ENCODE measurements around the gene VASN.
A peak's percentile ranks its signal among the peaks of the same experiment; 100 is the strongest.
"Not testable (repeated sequence)": the region's sequence is repeated elsewhere in the genome, so short reads cannot be mapped to it uniquely, and the experiment has no call there.

The VASN gene

DNA sequence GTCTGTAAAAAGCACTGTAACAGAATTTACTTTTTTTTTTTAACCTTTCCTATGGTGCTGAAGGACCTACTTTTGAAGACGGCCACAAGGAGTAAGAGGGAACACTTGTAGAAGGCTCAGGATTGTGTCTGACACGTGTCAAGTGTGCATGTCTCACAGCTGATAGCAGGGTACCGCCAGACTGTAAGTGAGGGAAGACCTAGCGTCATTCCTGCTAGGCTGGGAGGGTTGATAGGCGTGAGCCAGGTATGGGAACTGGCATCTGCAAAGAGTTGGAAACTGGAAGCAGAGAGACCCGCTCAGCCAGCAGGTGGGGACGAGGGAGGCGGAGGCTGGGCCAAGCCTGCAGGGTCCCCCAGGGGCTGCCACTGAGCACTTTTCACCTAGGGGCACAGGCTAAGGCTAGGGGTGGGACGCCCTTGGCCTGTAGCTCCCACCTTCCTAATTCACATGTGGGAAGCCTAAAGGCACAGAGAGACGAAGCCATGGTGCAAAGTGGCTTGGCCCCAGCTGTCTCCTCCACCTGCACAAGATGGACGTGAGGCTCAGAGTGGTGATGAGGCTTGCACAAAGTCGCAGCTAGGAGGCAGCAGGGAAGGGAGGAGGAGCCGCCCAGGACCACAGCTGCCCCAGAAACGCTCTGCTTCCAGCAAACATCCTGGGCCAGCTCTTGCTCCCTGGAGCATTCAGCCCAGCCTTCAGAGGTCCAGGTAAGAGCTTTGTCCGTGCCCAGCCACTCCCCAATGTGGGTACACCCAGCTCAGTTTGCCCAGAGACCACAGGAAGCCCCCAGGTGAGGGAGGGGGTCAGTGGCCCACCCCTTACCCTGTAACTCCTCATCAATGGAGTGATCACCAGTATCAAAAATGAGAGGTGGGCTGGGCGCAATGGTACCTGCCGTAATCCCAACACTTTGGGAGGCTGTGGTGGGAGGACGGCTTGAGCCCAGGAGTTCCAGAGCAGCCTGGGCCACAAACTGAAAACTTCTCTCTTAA, 18.9 kb downstream of the VASN start:
- Histone ChIP-seq H3K4me3 (no peak overlapping the region), H3K27ac (peak overlapping the region in 1 of 21 experiments; percentile 76)

DNA sequence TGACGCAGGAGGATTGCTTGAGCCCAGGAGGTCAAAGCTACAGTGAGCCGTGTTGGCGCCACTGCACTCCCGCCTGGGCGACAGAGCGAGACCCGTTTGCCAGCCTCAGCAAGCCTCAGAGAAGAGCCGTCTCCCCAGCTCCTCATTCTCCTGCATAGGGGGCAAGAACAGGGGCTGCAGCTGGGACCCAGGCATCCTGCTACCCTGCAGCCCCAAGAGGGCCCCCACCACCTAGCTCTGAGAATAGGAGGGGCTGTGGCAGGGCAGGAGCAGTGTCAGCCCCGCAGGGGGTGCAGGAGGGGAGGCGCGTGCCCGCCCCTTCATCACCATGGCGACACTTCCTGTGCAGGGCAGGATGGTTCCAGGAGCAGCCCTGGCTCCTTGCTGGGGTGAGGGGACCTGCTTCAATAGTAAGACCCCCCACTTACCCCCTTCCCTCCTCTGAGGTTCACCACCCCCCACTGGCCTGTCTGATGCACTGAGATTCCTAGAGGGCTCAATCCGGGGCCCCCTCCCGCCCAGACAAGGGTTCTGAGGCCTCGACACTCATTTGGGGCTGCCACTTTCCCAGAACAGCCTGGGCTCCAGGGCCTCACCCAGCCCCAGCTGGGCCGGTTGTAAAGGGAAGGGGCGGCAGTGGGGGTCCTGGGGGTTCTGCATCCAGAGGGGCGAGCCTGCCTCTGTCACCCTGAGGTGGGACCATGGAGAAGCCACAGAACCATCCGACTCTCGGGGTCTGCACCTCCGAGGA, 20.2 kb downstream of the VASN start:
- H3K4me3 ChIP-seq = no peak overlapping the region
- H3K27ac ChIP-seq = peak overlapping the region in 16 of 21 experiments; percentile 9 to 81 (median 56)

DNA sequence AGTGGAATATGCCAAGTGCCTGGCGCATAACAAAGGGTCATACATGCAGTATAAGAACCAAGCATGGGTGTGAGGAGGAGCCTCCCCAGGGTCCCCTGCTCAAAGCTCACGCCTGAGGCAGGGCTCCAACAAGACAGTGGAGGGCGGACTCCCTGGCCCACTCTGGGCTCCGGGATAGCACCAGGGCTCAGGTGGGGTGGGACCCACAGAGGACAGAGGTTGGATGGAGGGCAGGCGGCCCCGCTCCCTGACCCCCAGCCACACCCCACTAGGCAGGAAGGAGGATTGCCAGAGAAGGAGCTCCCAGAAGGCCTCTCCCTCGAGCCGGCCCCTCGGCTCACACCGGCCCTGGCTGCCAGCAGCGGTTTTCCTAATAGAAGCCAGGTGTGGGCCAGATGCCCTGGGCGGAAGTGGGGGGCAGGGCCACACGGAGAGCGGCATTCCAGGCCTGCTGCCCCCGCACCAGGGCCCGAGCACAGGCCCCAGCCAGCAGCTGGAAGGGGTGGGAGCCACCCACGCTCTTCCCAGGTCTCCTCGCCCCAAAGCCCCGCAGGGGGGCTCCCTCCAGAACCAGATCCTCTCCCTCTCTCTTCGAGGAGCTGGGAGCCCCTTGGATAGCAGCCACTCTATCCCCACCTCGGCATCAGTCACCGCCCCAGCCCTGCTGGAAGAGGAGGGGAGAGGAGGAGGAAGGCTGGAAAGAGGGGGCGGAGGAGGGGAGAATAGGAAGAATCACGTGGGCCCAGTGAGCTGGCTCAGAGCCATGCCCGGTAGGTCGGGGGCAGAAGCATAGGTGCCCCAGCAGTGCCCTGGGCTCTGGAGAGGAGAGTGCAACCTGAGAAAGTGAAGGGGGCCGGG, 21.0 kb downstream of the VASN start:
- Histone ChIP-seq H3K4me3 (no peak overlapping the region), H3K27ac (peak overlapping the region in 18 of 21 experiments; percentile 9 to 81 (median 58))

DNA sequence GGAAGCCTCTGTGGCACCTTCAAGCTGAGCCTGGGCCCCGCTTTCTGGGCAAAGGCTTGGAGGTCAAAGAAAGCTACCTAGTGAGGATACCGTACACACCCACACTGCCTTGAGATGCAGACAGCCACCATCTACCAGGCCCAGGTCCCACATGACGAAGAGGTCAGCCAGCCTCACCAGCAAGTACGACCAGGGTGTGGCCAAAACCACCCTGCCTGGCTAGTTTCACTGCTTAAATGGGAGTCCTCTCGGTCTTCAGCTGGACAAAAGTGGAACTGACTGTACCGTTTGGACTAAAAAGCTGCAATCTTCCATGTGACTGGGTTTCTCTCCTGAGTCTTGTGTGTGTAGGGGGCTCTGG, 21.6 kb downstream of the VASN start:
- H3K4me3 ChIP-seq = no peak overlapping the region
- H3K27ac ChIP-seq = peak overlapping the region in 16 of 21 experiments; percentile 9 to 81 (median 62)

DNA sequence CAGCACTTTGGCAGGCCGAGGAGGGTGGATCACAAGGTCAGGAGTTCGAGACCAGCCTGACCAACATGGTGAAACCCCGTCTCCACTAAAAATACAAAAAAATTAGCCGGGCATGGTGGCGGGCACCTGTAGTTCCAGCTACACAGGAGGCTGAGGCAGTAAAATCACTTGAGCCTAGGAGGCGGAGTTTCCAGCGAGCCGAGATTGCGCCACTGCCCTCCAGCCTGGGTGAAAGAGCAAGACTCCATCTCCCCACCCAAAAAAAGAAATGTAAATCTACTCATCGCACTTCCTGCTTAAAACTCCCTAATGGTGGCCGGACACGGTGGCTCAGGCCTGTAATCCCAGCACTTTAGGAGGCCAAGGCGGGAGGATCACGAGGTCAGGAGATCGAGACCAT, 22.2 kb downstream of the VASN start:
- peak overlapping the region in 5 of 21 experiments; percentile 9 to 81 (median 69) for H3K27ac ChIP-seq

DNA sequence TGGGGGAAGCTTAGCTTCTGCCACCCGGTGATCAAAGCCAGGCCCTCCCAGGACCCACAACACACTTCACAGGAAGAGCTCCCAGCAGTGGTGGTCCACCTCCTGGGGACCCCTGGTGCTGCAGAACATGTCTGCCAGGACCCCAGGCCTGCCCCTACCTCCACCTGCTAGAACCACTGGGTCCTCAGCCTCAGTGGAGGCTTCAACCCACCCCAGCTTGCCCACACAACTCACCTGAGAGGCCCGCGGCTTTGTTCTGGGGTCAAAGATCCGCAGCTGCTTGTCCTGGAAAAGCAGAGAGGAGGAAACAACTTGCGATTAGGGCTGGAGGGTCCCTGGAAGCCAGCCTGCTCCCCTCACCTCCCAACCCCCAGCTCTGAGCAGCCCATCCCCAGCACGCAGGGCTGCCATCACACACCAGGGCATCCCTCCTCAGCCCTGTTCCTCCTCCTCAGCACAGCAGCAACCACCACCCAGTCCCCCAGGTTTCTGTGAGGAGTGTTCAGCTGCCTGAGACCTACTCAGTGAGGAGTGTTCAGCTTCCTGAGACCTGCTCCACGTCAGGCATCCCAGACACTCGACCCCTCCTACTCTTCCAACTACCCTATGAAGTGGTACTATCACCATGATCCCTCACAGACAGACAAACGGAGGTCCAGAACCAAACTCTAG, 23.5 kb downstream of the VASN start:
- no peak overlapping the region for H3K27ac ChIP-seq
- no peak overlapping the region for H3K4me3 ChIP-seq

More for the DNA sequence above, 22.2 kb downstream of the VASN start:
- H3K4me3 ChIP-seq = not testable (repeated sequence)

DNA sequence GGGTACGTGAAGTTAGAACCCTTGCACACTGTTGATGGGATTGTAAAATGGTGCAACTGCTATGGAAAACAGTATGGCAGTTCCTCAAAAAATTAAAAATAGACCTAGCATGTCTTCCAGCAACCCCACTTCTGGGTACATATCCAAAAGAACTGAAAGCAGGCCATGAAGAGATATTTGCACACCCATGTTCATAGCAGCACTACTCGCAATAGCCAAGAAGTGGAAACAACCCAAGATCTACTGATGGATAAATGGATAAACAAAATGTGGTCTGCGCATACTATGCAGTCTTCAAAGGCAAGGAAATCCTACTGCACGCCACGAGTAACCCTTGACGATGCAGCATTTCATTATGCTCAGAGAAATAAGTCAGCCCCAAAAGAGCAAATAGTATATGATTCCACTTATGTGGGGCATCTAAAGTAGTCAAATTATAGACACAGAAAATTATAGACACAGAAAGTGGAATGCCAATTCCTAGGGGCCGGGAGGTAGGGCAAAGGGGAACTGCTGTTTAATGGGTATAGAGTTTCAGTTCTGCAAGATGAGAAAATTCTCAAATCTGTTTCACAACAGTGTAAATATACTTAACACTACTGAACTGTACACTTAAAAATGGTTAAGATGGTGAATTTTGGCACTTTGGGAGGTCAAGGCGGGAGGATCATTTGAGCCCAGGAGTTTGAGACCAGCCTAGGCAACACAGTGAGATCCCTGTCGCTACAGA, 27.5 kb downstream of the VASN start:
- H3K27ac ChIP-seq = no peak overlapping the region
- no peak overlapping the region for H3K4me3 ChIP-seq

DNA sequence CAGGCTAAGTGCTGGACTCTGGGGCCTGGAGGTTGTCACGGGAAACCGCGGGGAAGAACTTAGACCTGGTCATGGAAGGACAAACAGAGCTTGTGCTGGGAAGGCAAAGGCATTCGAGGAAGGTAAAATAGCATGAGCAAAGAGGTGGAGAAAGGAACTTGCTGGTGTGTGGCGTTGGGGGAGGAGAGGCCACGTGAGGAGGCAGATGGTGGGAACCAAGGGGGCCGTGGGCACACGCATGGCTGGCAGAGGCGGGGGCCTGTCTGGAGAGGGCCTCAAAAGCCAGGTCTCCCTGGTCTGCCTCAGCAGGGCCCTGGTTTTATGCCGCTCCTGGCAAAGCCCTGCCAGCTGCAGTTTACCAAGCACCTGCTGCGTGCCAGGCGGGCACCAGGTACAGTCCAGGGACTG, 29.4 kb downstream of the VASN start:
- Histone ChIP-seq H3K27ac (no peak overlapping the region), H3K4me3 (no peak overlapping the region)

DNA sequence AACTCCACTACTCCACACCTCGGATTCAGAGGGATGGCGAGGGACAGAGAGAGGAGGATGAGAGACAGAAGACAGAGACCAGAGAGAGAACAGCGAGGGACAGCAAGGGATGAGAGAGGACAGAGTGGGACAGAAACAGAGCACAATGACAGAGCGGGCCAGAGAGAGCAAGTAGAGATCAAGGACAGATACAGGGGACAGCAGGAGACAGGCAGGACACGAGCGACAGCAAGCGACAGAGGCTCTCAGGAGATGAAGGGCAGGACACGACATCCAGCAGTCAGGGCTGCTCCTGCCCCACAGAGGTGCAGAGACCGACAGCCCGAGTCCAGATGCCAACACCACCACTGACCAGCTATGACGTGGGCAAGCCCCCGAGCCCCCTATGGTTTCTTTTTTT, 29.9 kb downstream of the VASN start:
- no peak overlapping the region for H3K27ac ChIP-seq
- H3K4me3 ChIP-seq = no peak overlapping the region

DNA sequence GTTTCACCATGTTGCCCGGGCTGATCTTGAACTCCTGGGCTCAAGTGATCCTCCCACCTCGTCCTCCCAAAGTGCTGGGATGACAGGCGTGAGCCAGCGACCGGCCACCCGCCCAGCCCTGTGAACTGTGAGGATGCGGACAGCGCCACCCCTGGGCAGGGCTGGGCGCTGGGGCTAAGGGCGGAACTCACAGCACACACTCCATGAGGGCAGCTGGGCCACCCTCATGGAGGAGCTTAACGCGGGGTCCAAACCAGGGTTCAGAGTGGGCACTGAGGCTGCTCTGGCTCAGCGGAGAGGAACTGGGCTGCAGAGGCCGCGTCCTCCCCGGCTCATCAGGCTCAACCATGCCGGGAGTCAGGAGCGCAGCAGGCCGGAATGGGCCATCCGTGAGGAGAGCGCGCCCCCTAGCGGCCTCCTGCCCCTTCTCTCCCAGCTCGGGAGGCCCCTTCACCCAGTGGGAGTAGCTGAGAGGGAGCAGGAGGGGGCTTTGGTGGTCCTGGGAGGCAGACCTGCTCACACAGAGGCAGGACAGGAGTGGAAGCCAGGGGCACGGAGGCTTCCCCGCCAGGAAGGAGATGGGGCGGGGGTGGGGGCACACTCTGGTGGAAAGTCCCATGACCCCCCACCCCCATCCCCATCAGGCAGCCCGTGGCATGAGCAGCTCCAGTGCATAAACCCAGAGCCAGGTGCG, 30.9 kb downstream of the VASN start:
- H3K27ac ChIP-seq = no peak overlapping the region
- H3K4me3 ChIP-seq = no peak overlapping the region

DNA sequence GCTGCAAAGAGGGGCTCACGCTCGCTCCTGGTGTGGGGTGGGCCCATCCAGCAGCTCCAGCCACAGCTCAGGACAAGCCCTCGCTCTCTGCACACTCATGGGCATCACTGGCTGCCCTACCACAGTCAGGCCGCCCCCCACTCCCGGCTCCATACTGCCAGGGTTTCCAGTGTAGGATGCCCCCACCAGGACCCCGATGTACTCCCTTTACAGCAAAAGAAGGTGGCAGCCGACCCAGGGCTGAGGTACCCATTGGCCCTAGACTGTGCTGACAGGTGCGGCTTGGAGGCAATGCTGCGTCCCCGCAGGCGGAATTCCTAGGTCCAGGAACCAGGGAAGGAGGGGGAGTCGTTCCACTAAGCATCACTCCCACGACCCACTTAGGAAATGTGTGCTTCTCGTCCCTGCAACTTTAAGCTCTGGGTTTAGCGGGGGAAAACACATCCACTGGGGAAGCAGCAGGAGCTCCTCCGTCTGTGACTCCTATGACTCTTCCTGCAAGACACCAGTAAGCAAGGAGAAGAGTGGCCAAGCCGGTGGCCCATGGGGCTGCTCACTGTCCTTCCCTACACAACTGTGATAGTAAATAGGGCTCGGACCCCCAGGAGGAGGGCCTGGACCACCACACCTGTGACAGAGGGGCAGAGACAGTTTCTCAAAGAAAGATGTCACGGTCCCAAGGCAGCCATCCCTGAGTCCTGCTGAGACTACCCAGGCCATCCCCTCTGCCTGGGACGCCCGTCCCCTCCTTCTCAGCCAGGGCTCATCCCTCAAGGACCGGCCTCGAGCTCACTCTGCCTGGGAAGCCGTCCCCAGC, 31.7 kb downstream of the VASN start:
- H3K4me3 ChIP-seq = no peak overlapping the region
- no peak overlapping the region for H3K27ac ChIP-seq

DNA sequence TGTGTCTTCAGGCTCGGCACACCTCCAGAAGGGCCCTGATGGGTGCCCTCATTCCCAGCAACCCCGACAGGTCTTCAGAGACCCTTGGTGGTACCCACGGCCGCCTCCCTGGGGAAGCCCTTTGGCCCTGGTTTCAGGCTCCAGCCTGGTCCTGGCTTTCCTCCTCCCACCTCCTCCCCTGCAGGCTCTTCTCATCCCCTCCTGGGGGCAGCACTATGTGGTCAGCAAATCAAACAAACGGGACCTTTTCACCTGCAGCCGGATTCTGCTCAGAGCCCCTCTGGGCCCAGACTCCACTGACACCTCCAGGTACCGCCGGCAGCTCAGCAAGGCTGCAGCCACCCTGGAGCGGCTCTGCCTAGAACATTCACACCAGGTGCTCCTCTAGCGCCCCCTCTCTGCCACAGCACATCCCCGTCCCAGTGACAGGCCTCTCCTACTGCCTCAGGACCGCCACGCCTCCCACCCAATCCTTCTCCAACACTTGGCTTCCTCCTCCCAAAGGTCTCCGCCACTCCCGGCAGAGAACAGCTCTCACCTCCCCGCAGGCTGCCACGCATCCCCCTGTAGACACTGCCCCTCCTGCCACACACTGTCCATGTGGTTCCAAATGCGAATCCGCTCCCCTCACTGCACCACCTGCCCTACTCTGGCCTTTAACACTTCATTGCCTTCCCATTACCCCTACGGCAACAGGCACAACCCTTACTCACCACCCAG, 32.8 kb downstream of the VASN start:
- Histone ChIP-seq H3K27ac (no peak overlapping the region), H3K4me3 (no peak overlapping the region)

DNA sequence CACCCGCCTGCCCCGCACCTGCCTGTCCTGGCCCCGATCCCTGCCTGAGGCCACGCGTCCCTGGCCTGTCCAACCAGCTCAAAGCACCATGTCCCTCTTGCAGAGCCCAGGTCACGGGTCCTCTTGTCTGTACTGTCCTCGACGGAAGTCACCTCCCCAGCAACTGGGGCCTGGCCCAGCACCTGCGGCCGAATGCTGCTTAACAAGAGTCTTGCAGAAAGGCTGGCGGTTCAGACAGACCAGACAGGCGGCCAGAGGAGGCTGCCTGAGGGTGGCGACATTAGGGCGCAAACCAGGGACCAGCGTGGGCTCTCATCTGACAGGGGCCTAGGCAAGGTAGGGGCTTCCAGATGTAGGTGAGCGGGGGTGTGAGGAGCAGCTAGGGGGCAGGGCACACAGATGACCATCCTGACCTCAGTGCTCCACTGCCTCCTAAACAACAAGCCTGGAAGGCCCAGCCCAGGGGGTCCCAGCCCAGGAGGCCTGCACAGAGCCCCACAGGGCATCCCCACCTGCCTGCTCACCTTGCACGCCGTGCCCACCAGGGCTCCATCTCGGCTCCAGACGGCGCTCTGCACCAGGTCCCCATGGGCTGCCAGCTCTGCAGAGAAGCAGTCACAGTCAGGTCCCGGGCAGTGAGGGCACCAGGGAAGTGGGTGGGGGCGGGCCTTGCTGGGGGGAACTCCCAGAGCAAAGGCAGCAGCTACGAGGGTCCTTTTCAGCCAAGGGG, 33.5 kb downstream of the VASN start:
- H3K4me3 ChIP-seq = no peak overlapping the region
- H3K27ac ChIP-seq = no peak overlapping the region

DNA sequence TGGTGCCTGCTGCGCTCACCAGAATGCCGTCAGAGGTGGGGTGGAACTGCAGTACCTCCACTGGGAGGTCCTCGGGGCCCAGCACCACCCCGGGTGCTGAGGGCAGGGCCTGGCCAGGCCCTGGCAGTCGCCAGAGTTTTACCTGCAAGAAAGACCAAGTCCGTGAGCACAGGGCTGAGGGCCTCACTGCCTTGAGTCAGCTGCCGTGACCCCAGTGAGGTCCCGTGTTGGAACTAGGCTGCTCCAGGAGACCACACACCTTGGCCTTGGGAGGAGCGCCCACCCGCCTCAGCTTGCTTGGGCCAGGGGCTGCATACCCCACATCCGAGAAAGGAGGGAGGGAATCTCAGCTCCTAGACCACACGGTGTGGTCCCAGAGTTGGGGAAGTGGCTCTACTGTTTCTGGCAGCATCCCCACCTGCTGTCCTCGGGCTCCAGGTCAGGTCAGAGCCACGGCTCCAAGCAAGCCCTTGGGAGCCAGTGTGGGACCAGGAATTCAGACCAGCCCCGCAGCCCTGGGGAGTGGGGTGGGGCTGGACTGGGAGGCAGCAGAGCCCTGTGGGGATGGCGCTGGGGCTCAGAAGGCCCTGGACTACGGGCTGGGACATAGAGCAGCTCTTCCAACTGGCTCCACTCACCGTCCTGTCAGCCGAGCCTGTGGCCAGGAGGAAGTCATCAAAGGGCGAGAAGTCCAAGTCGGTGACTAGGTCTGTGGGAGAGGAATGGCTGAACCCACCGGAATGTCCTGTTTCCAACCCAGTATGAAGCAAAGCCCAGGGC, 36.1 kb downstream of the VASN start:
- Histone ChIP-seq H3K27ac (no peak overlapping the region), H3K4me3 (no peak overlapping the region)

DNA sequence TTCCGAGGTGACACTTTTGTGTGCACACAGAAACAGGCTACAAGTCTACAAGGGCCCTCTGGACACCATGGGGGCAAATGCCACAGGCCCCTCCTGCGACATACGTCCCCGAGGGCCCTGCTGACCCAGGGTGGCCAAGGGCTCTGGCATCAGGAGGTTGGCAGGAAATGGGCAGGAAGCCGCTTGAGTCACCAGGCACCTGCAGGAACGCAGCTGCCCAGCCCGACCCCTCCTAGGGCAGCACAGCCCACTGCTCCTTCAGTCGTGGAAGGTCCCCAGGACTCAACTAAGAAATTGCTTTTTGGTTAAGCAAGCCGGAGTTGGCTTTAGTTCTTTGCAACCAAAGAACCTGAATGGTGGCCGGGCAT, 36.7 kb downstream of the VASN start:
- H3K27ac ChIP-seq = no peak overlapping the region

More for the DNA sequence above, 36.7 kb downstream of the VASN start:
- H3K4me3 ChIP-seq = no peak overlapping the region
